K562 (cell line): Measurements from ENCODE around the gene DYNLT2B. TPM values are rescaled to one million over a fixed set of nuclear protein-coding genes. Genes with fewer than 3 reads are reported as not detected.

Experiments used
- BRCA1 ChIP-seq, 2 experiments: fragments of 450-650 bp in 1 of 2; sonication (generic) in 1 of 2; formaldehyde crosslinking in 1 of 2; IDR thresholded peaks; 2 replicates each; pipeline versions ENCODE4 v1.5.0 to v1.6.1; 2017 to 2020; ENCODE audit warnings: mild to moderate bottlenecking in 1 of 2, missing genetic modification reagents in 1 of 2
- BRD4 ChIP-seq: fragments of 200-600 bp; sonication (generic); IDR thresholded peaks from 2 replicates; pipeline ENCODE4 v1.6.1; 2017; ENCODE audit warnings: inconsistent platforms
- CTBP1 ChIP-seq: fragments of 450-650 bp; IDR thresholded peaks from 2 replicates; pipeline ENCODE4 v1.6.1; 2016; ENCODE audit warnings: borderline replicate concordance
- ELF1 ChIP-seq: fragments of 200-800 bp; sonication (Bioruptor generic); IDR thresholded peaks from 2 replicates; pipeline ENCODE4 v1.6.1; 2016; ENCODE audit warnings: missing genetic modification characterization, missing compliant biosample characterization
- HLTF ChIP-seq: fragments of 450-650 bp; IDR thresholded peaks from 2 replicates; pipeline ENCODE4 v1.6.1; 2016
- HNRNPH1 ChIP-seq: fragments of 200-400 bp; formaldehyde crosslinking; optimal IDR thresholded peaks from 2 replicates; pipeline ENCODE3; 2017; ENCODE audit warnings: low read depth, mild to moderate bottlenecking, low read length, moderate library complexity
- HNRNPL ChIP-seq: fragments of 200-400 bp; formaldehyde crosslinking; IDR thresholded peaks from 2 replicates; pipeline ENCODE4 v1.6.1; 2017; ENCODE audit warnings: low read depth, mild to moderate bottlenecking, low read length
- MEIS2 ChIP-seq: fragments of 450-650 bp; IDR thresholded peaks from 2 replicates; pipeline ENCODE4 v1.6.1; 2014; ENCODE audit warnings: mild to moderate bottlenecking; ENCODE audit not compliant: partially characterized antibody
- NBN ChIP-seq: fragments of 450-650 bp; IDR thresholded peaks from 2 replicates; pipeline ENCODE4 v1.6.1; 2016; ENCODE audit warnings: low read depth, mild to moderate bottlenecking
- NR2F6 ChIP-seq: fragments of 450-650 bp; formaldehyde crosslinking; IDR thresholded peaks from 2 replicates; pipeline ENCODE4 v1.4.0; 2020; ENCODE audit warnings: mild to moderate bottlenecking
- POLR2B ChIP-seq: fragments of 450-650 bp; IDR thresholded peaks from 2 replicates; pipeline ENCODE4 v1.6.1; 2018; ENCODE audit warnings: low read depth; ENCODE audit not compliant: partially characterized antibody
- PTRF ChIP-seq: fragments of 450-650 bp; IDR thresholded peaks from 2 replicates; pipeline ENCODE4 v1.6.1; 2016; ENCODE audit warnings: mild to moderate bottlenecking, missing genetic modification characterization, missing compliant biosample characterization
- PURB ChIP-seq: sonication (generic); formaldehyde crosslinking; IDR thresholded peaks from 2 replicates; pipeline ENCODE4 v1.9.0; 2021; ENCODE audit warnings: low read depth, mild to moderate bottlenecking, missing genetic modification reagents
- SAP30 ChIP-seq: fragments of 200-600 bp; sonication (generic); IDR thresholded peaks from 2 replicates; pipeline ENCODE4 v1.6.1; 2012; ENCODE audit warnings: borderline replicate concordance, low read depth, mild to moderate bottlenecking, moderate library complexity, low read length, control low read depth, inconsistent platforms; ENCODE audit not compliant: insufficient read depth, poor library complexity, severe bottlenecking
- SMC3 ChIP-seq: conservative IDR thresholded peaks from 2 replicates; pipeline ENCODE4 v1.6.1; 2011; ENCODE audit warnings: low read depth, low read length, improper control_type of control experiment; ENCODE audit not compliant: insufficient read depth
- SP1 ChIP-seq: sonication (generic); formaldehyde crosslinking; IDR thresholded peaks from 2 replicates; pipeline ENCODE4 v1.8.1; 2022; ENCODE audit warnings: mild to moderate bottlenecking, missing genetic modification reagents
- TBL1XR1 ChIP-seq, 2 experiments: IDR thresholded peaks; 2 replicates each; pipeline ENCODE4 v1.6.1; 2012; ENCODE audit warnings: improper control_type of control experiment in 2 of 2, low read length in 2 of 2, mild to moderate bottlenecking in 1 of 2
- TEAD1 ChIP-seq, 2 experiments: fragments of 450-650 bp in 1 of 2; sonication (generic) in 1 of 2; formaldehyde crosslinking; IDR thresholded peaks; 2 replicates each; pipeline versions ENCODE4 v1.4.0 to v1.8.0; 2020 to 2022; ENCODE audit warnings: mild to moderate bottlenecking in 2 of 2, missing genetic modification reagents in 1 of 2
- ZFP30 ChIP-seq: fragments of 250-450 bp; sonication (Bioruptor Pico); IDR thresholded peaks from 2 replicates; pipeline ENCODE4 v1.8.0; 2022; ENCODE audit warnings: moderate library complexity, mild to moderate bottlenecking, inconsistent platforms, borderline replicate concordance
- ZNF197 ChIP-seq: fragments of 200-800 bp; sonication (Bioruptor generic); IDR thresholded peaks from 2 replicates; pipeline ENCODE4 v1.6.1; 2016; ENCODE audit warnings: low read depth, missing genetic modification characterization, missing compliant biosample characterization
- ZNF586 ChIP-seq: fragments of 450-650 bp; formaldehyde crosslinking; conservative IDR thresholded peaks from 2 replicates; pipeline ENCODE4 v1.4.0; 2020; ENCODE audit warnings: mild to moderate bottlenecking, moderate library complexity
- ZNF766 ChIP-seq: fragments of 200-800 bp; sonication (Bioruptor generic); conservative IDR thresholded peaks from 2 replicates; pipeline ENCODE4 v1.6.1; 2016; ENCODE audit warnings: missing genetic modification characterization, missing compliant biosample characterization
- polyA plus RNA-seq, 8 experiments: library from polyadenylated mRNA; depleted of rRNA in 4 of 8; stranded (reverse) in 5 of 8; unstranded in 3 of 8; fragments of >200 nt; fragmentation: Nextera tagmentation in 2 of 8; fragmentation: Illumina TruSeq in 1 of 8; extraction: Ambion mirVana in 2 of 8; extraction: Trizol in 1 of 8; gene quantifications; 2 replicates each; pipeline versions ENCODE4 v1.2.1 to v1.2.3, GENCODE V29; 2011 to 2014; ENCODE audit warnings: inconsistent platforms in 1 of 8, missing spikeins in 1 of 8
- total RNA-seq, 7 experiments: library from RNA; depleted of rRNA in 6 of 7; stranded (reverse); fragments of >200 nt in 6 of 7; fragmentation: Illumina TruSeq in 2 of 7; extraction: Trizol in 2 of 7; gene quantifications; 2 replicates each; pipeline versions ENCODE4 v1.2.1 to v1.2.3, GENCODE V29; 2011 to 2021; ENCODE audit warnings: low replicate concordance in 1 of 7
- TF ChIP-seq, protein P1 (sequence below): fragments of 450-650 bp; IDR thresholded peaks from 2 replicates; pipeline ENCODE4 v1.6.1; 2014; ENCODE audit warnings: low read depth, mild to moderate bottlenecking, moderate library complexity, borderline replicate concordance

DYNLT2B gene
- total and polyA plus RNA-seq, 9 of the 15 experiments (the other 6 are each of a cell fraction or from before 2014, with no cell fraction given), result 6.5 to 19.9 (median 8.7) TPM

DNA sequence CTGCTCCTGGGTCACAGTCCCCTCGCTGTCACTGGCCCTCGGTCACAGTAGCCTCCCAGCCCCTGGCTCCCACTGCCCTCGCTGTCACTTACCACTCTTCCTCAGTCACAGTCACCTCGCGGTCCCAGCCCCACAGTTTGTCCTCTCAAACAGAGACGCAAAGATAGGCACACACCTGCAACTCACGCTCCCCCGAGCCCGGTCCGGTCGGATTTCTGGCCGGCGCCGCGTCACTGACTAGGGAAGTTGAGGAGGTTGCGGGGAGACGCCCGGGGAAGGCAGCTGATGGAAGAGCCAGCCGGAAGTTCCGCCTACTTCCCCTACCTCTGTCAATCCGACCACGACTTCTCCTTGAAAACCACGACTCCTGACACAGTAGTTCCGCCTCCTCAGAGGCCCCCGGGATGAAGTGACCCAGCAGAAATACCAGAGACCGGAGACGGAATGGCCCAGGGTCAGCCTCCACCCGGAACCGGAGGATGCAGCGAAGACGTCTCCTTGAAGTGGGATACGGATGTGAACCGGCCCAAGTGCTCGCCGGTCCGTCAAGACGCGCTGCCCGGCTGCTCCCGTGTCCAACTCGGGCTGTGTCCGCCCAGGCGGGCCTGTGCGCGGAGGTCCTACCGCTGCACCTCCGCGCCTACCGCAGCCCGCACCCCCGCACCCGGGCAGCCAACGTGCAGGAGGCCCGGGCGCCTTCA lies 30.4 kb downstream of the DYNLT2B start, which contains the start of gene PCYT1A (continued):
- TF ChIP-seq SP1, result peak; percentile 62; the same call in 1 of the 2 replicates
- no peak for TF ChIP-seq NR2F6 (CRISPR knock-in tag)
- TF ChIP-seq POLR2B, result peak; percentile 87
- TF ChIP-seq SMC3, result no peak
- peak in 1 of 2 experiments; percentile 49; a peak in 2 of 4 replicates for TF ChIP-seq TBL1XR1 (IDR thresholded peaks at IDR 0.05; ENCODE audit: low read length in 2 of 2)
- TF ChIP-seq PTRF (tag), result no peak
- TF ChIP-seq BRCA1 (IDR thresholded peaks at IDR 0.05), result no peak
- TF ChIP-seq BRCA1 (CRISPR knock-in tag; IDR thresholded peaks at IDR 0.05), result no peak
- TF ChIP-seq MEIS2, result peak; percentile 69
- no peak; the same call in 1 of the 2 replicates for TF ChIP-seq HLTF
- TF ChIP-seq ZNF197 (CRISPR knock-in tag), result no peak
- no peak for TF ChIP-seq HNRNPH1
- TF ChIP-seq SAP30, result peak; percentile 54
- peak; percentile 11 for TF ChIP-seq ZNF766 (CRISPR knock-in tag)
- no peak for TF ChIP-seq ZFP30 (CRISPR knock-in tag)
- TF ChIP-seq BRD4, result peak; percentile 95
- TF ChIP-seq TEAD1 (CRISPR knock-in tag; IDR thresholded peaks at IDR 0.05), result peak in 1 of 2 experiments; percentile 96; a peak in 2 of 4 replicates
- TF ChIP-seq ZNF586, result no peak
- peak; percentile 87 for TF ChIP-seq ELF1
- TF ChIP-seq HNRNPL, result no peak
- no peak for TF ChIP-seq PURB (CRISPR knock-in tag)
- peak; percentile 90 for TF ChIP-seq CTBP1
- peak; percentile 83; the same call in 1 of the 2 replicates for TF ChIP-seq NBN
- TF ChIP-seq, protein P1, sequence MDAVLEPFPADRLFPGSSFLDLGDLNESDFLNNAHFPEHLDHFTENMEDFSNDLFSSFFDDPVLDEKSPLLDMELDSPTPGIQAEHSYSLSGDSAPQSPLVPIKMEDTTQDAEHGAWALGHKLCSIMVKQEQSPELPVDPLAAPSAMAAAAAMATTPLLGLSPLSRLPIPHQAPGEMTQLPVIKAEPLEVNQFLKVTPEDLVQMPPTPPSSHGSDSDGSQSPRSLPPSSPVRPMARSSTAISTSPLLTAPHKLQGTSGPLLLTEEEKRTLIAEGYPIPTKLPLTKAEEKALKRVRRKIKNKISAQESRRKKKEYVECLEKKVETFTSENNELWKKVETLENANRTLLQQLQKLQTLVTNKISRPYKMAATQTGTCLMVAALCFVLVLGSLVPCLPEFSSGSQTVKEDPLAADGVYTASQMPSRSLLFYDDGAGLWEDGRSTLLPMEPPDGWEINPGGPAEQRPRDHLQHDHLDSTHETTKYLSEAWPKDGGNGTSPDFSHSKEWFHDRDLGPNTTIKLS, result peak; percentile 70
